ENCODE results near the gene PRRT1.
A peak's percentile ranks its signal among the peaks of the same experiment; 100 is the strongest.

Gene PRRT1

DNA sequence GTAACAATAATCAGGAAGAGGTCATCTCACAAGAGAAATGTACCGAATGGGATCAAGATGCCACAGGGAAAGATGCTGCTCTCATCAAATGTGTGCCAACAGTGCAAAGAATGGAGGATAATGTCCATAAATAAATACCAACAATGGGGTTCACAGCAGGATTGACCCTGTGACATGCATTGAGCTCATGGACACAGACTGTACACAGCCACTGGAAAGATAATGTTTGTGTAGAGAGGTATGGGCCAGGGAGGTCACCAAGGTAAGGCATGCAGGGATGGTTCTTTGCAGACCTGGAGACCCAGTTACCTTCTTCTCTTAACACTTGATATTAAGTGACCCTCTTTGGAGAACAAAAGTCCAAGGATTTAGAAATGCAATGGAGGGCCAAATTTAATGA, 22.7 kb upstream of the PRRT1 start:
- no peak for DNase-seq (ENCODE audit: low read depth)

- no peak for DNase-seq (ENCODE audit: low read depth)
Observed at GRCh38 chr6:32173051-32173727, 21.4 kb upstream of the PRRT1 start.

DNA sequence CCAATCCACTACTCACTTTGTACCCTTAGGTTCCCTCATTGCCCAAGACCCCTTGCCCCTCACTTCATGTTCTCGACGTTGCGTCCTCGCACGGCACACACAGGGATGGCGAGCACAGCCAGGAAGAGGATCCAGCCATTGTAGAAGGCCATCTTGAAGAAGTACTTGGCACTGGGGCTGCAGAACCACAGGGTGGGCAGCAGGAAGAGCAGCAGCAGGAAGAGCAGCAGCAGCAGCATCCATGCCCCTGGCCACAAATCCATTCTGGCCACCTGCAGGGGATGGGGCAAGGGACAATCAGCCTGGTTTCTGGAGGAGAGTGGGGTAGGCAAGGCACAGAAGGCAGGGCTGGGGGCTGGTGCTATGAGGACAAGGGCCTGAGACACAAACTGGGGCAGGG, 19.5 kb upstream of the PRRT1 start:
- DNase-seq (ENCODE audit: low read depth), result no peak

DNA sequence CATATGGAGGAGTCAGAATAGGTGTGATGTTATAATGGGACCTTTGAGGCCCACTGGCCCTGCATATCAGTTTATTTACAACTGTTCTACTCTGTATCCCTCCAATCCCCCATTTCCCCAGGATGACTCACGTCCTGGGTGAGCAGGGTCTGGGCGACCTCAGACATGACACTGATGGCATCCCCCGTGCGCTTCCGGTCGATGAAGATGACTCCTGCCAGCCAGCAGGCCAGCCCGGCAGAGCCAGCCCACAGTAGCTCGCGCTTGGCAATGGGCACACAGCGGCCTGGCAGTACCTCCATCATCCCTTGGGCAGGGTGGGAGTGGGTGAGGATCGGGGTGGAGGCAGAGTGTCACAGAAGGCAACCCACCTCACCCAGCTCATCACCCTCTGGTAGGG, 18.6 kb upstream of the PRRT1 start:
- no peak for DNase-seq (ENCODE audit: low read depth)

DNA sequence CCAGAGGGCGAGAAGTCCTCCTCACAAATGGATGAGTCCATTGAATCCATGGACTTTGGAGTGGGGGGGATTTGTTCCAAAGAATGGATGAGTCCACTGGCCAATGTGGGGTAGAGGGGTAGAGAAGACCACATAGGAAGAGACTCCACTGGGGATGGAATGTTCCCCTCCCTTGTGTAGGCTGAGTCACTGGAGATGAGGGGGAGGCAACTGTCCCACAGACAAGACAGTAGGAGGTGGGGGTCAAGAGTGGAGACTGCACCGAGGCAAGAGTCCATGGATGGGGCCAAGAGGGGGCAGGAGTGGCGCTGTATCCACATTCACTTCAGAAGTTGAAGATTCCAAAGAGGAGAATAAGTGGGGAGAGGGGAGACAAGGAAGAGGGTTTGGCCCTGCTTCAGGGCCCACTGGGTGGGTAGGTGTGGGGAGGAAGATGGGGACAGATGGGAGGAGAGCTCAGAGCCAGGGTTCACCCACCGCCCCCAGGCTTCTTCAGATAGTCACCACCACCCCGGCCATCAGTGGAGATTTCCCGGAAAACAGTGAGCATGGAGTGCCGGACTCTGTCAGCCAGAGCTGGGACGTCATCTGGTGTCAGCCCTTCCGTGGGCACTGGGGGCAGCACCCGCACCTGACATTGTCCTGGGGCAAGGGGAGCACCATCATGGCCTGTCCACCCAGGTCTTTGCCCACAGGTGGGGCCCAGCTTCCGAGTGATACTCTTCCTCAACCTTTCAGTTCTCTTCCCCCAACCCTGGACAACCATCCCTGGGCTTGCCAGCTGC, 17.3 kb upstream of the PRRT1 start:
- DNase-seq (ENCODE audit: low read depth), result no peak

DNA sequence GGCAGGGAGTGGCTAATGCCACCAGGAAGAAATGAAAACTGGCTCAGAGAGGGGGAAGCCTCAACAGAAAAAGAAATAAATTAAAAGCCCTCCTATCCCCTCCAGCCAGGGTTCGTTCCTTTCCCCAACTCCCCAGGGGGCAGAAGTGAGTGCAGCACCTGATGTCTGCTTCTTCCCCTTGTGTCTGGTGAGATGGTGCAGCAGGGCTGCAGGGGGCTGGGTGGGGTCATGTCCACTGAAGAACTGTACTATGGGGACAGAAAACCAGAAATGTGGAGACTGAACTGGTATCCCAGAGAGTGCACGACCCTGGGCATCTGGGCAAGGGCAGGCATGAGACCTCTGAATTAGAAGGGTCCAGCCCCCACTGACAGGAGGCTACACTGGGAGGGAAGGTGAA, 16.6 kb upstream of the PRRT1 start:
- no peak for DNase-seq (ENCODE audit: low read depth)

GRCh38 chr6:32167761-32168262, 16.1 kb upstream of the PRRT1 start:
- DNase-seq (ENCODE audit: low read depth), result no peak

- DNase-seq (ENCODE audit: low read depth), result no peak
Observed at GRCh38 chr6:32167154-32167760, 15.5 kb upstream of the PRRT1 start.

GRCh38 chr6:32166411-32167061, 14.8 kb upstream of the PRRT1 start:
- no peak for DNase-seq (ENCODE audit: low read depth)

DNA sequence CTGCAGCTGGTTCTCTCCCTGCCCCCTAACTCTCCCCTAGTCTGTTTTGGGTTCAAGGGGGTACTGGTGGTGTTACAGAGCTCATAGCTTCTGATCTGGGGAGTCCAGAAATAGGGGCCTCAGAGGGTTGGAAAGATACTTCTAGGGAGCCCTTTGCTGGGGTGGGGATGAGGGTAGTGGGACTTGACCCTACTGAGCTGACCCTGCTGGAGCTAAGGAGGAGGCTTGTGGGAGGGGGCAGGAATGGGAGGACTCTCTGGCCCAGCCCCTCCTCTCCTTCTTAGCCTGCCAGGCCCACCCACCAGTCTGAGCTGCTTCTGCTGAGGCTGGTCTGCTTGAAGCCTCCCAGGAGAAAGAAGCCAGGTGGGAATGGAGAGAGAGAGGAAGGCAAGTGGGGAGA, 12.6 kb upstream of the PRRT1 start, which contains the start of gene EGFL8:
Gene EGFL8, plus strand, starts transcription at position 301 of the 400 bp plus-strand sequence. CDS start 1,571 bp downstream, outside the sequence.
- no peak for DNase-seq (ENCODE audit: low read depth)

GRCh38 chr6:32163559-32164258, 12.0 kb upstream of the PRRT1 start:
- DNase-seq (ENCODE audit: low read depth), result no peak

DNA sequence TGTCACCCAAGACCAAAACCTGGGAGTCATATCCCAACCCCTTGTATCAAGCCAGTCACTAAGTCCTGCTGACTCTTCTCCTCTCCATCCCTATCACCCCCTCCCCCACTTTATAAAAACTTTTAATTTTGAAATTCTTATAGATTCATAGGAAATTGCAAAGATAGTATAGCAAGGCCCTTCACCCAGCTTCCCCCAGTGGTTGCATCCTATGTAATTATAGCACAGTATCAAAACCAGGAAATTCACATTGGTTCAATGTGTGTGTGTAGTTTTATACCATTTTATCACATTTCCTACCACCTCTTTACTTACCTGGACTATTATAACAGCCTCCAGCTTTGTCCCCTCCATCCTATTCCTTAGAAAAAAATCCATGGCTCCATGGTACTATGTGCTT, 6.3 kb upstream of the PRRT1 start:
- DNase-seq (ENCODE audit: low read depth), result no peak

- DNase-seq (ENCODE audit: low read depth), result no peak
Observed at GRCh38 chr6:32156891-32157290, 5.2 kb upstream of the PRRT1 start.

- DNase-seq (ENCODE audit: low read depth), result peak; percentile 42
Observed at GRCh38 chr6:32154514-32155161, 2.9 kb upstream of the PRRT1 start.

DNA sequence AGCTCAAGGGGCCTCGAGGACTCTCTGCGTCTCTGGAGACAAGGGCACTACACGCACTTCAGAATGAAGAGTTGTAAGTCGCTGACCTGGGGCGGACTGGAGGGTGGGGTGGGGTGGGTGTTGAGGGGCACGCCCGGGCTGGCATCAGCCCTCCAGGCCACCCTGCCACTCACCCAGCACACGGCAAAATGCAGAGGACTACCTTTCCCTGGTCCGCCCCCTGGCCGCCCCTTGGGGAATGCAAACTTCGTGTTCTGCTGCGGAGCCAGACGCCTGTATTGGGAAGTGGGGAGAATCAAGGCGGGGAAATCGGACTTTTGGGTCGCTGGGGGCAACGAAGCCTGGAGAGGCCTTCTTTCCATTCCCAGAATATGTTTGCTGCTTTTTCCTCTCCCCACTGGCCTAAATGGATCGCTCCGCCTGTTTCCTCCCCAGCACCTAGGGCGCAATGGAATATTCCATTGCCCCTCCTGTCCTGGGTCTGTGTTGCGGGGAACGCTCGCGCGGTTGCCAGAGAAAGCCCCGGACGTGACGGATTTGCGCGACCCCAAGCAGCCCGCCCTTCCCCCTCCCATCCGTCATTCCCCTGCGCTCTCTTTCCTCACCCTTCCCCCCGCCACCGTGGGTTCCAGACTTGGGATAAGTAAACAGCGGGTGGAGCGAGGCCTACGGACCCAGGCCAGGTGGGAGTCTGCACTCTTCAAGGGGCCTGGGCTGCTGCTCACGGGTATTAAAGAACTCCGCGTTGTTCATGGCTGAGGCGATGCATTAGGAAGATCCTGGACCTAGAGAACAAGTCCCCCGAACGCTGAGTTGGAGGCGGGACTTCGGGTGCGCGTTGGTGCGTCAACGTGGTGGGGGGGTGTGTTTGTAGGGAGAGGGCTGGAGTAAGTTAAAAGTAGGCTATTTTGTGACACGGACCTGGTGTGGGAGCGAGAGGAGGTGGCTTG, 2.1 kb upstream of the PRRT1 start, which contains the start of gene PPT2:
Gene PPT2, plus strand, starts transcription at position 578 of the 950 bp plus-strand sequence. CDS start 454 bp downstream, outside the sequence.
- DNase-seq (ENCODE audit: low read depth), result peak; percentile 47

DNA sequence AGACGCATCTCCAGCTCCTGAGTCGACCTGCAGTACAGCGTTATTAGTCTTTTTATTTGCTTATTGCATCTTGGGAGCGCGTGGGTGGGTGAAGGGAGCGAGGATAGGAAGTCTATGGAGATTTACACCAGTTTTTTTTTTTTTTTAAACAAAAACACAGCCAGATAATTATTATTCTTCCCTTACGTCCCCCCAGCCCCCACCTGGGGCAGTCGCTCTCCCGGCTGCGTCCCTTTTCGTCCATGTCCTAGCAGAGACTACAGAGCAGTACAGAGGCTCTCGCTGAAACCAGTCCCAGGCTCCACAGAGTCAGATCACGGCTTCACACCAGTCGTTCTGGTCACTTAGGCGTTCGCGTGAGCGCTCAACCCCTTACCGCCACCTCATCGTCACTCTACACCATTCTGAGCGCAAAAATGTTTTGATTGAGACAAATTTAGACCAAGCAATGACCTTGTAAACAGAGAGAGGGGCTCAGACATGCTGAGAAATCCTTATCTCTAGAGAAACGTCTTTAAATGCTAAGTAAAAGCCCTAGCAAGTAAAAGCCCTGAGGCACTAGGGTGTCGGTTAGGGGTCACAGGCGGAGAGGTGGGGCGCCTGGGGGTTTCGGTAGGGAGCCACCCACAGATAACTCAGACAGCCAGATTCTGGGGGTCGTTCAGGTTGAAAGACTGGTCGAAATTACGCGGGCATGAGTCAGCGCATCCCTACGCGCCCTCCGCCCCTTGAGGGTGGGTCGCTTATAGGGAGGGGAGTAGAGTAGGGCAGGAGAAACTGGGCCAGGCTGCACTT, 1.2 kb upstream of the PRRT1 start:
- DNase-seq (ENCODE audit: low read depth), result no peak

- no peak for DNase-seq (ENCODE audit: low read depth)
Observed at GRCh38 chr6:32151181-32151862, 417 bp downstream of the PRRT1 start.

Measured in stimulated activated CD4-positive, alpha-beta T cell treated with anti-CD3 and anti-CD28 coated beads, Interleukin-2, amount 100 ng/mL, for 4 hours (primary cell).